Measurements from ENCODE around the gene FOCAD.
"Not testable (repeated sequence)": the region's sequence is repeated elsewhere in the genome, so short reads cannot be mapped to it uniquely, and the experiment has no call there.

The FOCAD gene

GRCh38 chr9:20974191-20974938 lies 290.3 kb downstream of the FOCAD start:
- DNase-seq, result not testable (repeated sequence)

GRCh38 chr9:20978249-20978648 lies 294.2 kb downstream of the FOCAD start:
- no peak for DNase-seq

GRCh38 chr9:20980832-20981455 lies 296.9 kb downstream of the FOCAD start:
- DNase-seq, result no peak

- DNase-seq, result no peak
These were observed 297.4 kb downstream of the FOCAD start for GRCh38 chr9:20981486-20981885.

- DNase-seq, result no peak
These were observed 300.4 kb downstream of the FOCAD start for GRCh38 chr9:20984506-20984905.

GRCh38 chr9:20985851-20986600 lies 302.0 kb downstream of the FOCAD start:
- no peak for DNase-seq

GRCh38 chr9:20987521-20987920 lies 303.5 kb downstream of the FOCAD start:
- DNase-seq, result no peak

- DNase-seq, result no peak
These were observed 304.0 kb downstream of the FOCAD start for GRCh38 chr9:20988061-20988460.

- DNase-seq, result no peak
These were observed 304.7 kb downstream of the FOCAD start for GRCh38 chr9:20988671-20989315.

- no peak for DNase-seq
These were observed 305.9 kb downstream of the FOCAD start for GRCh38 chr9:20989923-20990341.

- DNase-seq, result no peak
These were observed 306.8 kb downstream of the FOCAD start for GRCh38 chr9:20990867-20991266.

- DNase-seq, result no peak
These were observed 310.4 kb downstream of the FOCAD start for GRCh38 chr9:20994486-20994885.

- no peak for DNase-seq
These were observed 311.6 kb downstream of the FOCAD start for GRCh38 chr9:20995616-20996015.

- DNase-seq, result no peak
These were observed 312.8 kb downstream of the FOCAD start for GRCh38 chr9:20996809-20997208.

GRCh38 chr9:20997503-20998076 lies 313.5 kb downstream of the FOCAD start:
- no peak for DNase-seq

- DNase-seq, result no peak
These were observed 317.5 kb downstream of the FOCAD start for GRCh38 chr9:21001581-21001980.

- DNase-seq, result no peak
These were observed 318.0 kb downstream of the FOCAD start for GRCh38 chr9:21002040-21002439.

- DNase-seq, result no peak
These were observed 331.2 kb downstream of the FOCAD start for GRCh38 chr9:21015129-21015815.

- DNase-seq, result no peak
These were observed 331.9 kb downstream of the FOCAD start for GRCh38 chr9:21015995-21016394.

- DNase-seq, result no peak
These were observed 332.8 kb downstream of the FOCAD start for GRCh38 chr9:21016701-21017491.

- no peak for DNase-seq
These were observed 334.1 kb downstream of the FOCAD start for GRCh38 chr9:21018177-21018576.

- DNase-seq, result no peak
These were observed 339.8 kb downstream of the FOCAD start for GRCh38 chr9:21023861-21024260.
